ENCODE data around the gene FBXL14.

- TF ChIP-seq CTCF (IDR thresholded peaks at IDR 0.05; ENCODE audit: poor library complexity) (no peak), EZH2 (IDR thresholded peaks at IDR 0.05; ENCODE audit: borderline replicate concordance) (no peak), EZH2phosphoT487 (IDR thresholded peaks at IDR 0.05; ENCODE audit: low read depth, severe bottlenecking, unreplicated experiment) (no peak)
Observed at GRCh38 chr12:1523558-1524050, 70.8 kb downstream of the FBXL14 start.

All from hepatocyte (in vitro differentiated cells).